AML-193 (cell line): ENCODE data around the gene CASS4.

Experiments
- DNase-seq, 2 experiments: peaks; one replicate each; lab custom pipeline; 2025; lab: John Stamatoyannopoulos, UW

CASS4 gene

DNA sequence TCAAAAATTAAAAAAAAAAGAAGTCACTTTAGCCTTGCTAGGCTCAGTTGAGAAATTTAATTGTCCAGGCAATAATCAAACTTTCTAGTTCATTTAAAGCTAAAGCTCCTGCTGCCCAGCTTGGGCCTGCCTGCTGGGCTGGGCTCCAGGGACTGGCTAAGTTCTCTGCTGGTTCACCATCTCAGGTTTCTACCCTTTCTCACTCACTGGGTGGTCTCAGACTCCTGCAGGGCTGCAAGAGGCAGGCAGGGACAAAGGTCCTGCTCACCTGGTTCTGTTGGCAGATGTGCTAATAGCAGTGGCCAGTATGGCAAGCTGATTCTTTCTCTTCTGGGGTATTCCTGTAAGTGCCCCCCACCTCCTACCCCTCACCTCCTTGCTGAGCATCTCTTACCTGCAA lies 35.2 kb downstream of the CASS4 start:
- no peak for DNase-seq

DNA sequence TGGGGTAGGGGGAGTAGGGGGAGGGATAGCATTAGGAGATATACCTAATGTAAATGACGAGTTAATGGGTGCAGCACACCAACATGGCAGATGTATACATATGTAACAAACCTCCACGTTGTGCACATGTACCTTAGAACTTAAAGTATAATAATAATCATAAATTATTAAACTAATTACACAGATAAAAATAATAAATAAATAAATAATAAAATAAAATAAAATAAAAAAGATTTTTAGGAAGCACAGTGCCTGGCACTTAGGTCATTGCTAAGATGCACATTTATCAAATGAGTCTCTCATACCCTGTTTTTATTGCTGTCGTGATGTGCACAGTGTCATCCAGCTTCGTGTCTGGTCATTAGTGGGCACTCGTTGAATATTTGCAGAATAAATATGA lies 37.4 kb downstream of the CASS4 start:
- DNase-seq = no peak

- peak; percentile 36 to 45 for DNase-seq
These were observed 39.2 kb downstream of the CASS4 start for GRCh38 chr20:56451056-56451765.

- DNase-seq = peak; percentile 68 to 73
These were observed 41.3 kb downstream of the CASS4 start for GRCh38 chr20:56453352-56453751.

DNA sequence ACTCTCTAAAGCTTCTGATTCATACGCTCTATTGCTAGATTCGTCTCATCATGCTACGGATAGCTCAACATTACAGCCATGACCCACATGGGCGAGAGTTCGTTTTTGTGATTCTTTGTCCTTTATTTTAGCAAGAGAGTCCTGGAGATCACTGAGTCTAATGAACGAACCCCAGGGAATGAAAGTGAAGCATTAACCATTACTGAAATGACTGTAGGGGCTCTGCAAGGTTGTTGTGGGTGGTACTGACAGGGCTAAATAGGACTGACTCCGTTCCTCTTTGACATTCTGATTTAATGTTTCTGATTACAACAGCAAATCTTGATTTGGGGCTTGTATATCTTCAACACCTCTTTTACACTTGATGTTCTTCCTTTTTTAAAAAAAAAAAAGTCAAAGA lies 42.7 kb downstream of the CASS4 start:
- no peak for DNase-seq

DNA sequence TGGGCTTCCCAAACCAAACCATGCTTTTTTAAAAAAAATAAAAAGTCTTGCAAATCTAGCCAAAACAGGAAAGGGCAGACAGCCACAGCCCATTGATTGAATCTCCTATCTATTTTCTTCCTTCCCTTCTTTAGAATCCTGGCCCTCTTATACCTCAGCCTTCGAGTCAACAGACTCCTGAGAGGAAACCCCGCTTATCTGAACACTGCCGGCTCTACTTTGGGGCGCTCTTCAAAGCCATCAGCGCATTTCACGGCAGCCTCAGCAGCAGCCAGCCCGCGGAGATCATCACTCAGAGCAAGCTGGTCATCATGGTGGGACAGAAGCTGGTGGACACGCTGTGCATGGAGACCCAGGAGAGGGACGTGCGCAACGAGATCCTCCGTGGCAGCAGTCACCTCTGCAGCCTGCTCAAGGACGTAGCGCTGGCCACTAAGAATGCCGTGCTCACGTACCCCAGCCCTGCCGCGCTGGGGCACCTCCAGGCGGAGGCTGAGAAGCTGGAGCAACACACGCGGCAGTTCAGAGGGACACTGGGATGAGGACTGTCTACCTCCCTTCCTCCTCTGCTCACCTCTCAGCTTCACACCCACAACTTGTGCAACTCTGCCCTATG lies 46.3 kb downstream of the CASS4 start:
- DNase-seq = no peak

DNA sequence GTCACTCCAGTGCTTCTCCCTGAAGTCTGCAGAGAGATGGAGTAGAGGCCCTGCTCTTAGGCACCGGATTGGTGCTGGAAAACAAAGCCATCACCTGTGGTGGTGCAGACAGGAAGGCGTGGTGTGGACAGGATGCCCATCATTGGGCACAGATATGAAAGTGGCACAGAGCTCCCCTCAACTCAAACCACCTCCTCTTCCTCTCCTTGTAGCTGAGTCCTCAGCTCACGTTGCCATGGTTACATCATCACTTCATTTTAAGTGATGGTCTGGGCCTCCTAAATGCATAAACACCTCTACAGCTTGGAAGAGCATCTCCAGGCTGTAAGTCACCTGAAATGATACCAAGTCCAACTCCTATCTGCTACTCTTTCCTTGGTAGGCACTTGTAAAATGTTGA lies 48.4 kb downstream of the CASS4 start:
- DNase-seq = no peak

GRCh38 chr20:56461576-56461975 lies 49.5 kb downstream of the CASS4 start:
- no peak for DNase-seq

DNA sequence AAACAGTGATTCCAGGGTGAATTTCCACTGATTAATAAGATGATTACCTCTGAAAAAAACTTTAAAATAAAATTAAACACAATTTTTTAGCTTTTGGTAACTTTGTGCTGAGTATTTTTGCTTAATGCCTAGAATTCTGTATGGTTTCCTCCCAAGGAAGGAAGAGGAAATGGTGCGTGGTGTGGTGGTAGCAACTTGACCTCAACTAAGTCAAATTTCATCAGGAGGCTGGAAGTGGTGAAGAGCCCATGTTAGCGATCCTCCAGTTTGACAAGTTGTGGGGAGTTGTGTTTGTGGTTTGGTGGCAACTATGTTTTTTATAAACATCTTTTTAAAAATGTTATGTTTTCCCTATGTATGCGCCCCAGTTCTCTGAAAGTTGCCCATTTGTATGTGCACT lies 51.4 kb downstream of the CASS4 start:
- peak; percentile 74 to 77 for DNase-seq

DNA sequence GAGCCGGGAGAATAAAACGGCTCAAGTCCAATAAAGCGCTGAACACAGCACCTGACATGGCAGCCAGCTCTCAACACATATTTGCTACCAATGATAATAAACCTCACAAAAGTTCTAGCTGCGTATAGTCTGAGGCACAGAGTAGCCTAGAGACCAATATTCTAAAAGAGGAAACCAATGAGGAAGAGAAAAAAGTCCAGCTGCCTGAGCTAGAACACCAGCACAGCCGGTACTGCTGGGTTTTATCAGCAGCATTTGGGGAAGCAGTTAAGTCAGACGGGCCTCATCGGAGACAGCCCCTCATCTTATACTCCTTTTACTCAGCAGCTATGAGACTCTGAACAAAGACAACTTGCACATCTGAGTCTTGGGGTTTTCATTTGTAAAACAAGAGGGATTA lies 53.9 kb downstream of the CASS4 start:
- DNase-seq = peak; percentile 23 to 55

GRCh38 chr20:56467968-56468315 lies 55.9 kb downstream of the CASS4 start:
- DNase-seq = no peak

DNA sequence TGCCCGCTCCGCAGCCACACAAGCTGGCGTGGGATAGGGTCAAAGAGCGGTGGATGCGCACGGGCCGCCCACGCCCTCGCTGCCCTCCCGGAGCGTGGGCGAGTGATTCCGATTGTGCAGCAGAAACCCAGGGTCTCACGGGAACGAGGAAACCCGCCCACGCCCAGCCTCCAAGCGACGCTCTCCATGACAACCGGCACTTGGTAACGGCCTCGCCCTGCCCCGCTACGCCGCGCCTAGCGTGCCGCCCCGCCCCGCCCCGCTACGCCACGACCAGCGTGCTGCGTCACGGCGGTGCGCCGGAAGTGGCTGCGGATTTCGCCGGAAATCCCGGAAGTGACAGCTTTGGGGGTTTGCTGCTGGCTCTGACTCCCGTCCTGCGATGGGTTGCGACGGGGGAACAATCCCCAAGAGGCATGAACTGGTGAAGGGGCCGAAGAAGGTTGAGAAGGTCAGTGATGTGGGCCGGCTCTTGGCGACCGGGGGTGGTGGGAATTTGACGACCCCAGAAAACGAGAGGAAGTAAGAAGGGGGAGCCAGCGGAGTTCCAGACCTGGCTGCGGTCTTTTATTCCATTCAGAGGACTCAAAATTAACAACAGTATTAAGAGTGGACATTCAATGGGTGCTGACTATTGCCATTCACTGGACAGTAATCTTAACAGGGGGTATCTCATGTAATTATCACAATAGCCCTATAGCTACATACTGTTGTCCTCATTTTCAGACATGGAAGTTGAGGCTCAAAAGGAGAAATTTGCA lies 56.4 kb downstream of the CASS4 start, which contains the start of gene RTF2:
TSS of gene RTF2 (plus strand) at position 312 of the 761 bp plus-strand sequence. CDS start at position 383, 71 bp downstream.
- peak; percentile 80 to 85 for DNase-seq

DNA sequence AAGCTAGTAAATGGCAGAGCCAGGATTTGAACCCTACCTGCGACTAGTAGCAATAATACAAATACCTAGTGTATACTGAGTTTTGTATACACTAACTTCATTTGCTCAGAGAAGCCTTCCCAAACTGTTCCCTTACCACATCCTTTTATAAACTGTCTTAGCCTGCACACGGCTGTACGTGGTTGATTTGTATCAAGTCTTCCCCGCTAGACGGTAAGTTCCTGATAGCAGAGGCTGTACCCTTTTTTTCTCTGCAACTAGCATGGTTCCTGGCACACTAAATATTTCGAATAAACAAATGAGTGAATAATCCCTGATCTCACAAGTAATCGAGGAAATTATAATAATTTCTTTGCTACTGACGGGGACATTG lies 57.0 kb downstream of the CASS4 start:
- DNase-seq = no peak

GRCh38 chr20:56483970-56484369 lies 71.9 kb downstream of the CASS4 start:
- peak; percentile 26 to 45 for DNase-seq

- DNase-seq = peak in 1 of 2 experiments; percentile 29
These were observed 75.2 kb downstream of the CASS4 start for GRCh38 chr20:56487216-56487615.

GRCh38 chr20:56488566-56488965 lies 76.5 kb downstream of the CASS4 start:
- no peak for DNase-seq

GRCh38 chr20:56501116-56501515 lies 89.1 kb downstream of the CASS4 start:
- DNase-seq = no peak

GRCh38 chr20:56503916-56504315 lies 91.9 kb downstream of the CASS4 start:
- no peak for DNase-seq

- peak in 1 of 2 experiments; percentile 1 for DNase-seq
These were observed 92.4 kb downstream of the CASS4 start for GRCh38 chr20:56504373-56505005.

DNA sequence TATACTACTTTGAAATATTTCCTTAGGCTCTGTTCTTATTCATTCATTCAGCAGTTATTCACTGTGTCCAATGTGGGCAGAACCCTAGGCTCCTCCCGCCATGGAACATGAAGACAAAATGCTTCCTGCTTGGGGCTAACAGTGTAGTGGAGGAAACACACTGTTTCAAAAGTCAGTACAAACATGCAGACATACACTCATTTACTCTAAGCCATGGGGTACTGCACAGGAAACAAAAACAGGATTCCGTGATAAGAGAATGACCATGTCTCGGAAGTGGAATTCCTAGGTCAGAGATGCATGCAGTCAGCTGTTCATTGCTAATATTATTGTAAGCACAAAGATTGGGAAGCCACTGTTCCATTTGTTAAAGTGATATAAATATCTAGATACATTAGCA lies 94.0 kb downstream of the CASS4 start:
- no peak for DNase-seq
